Adrenal gland (tissue), 5 donors: ENCODE measurements around the gene HRAS.

Experiments used
- CTCF ChIP-seq, 6 experiments: fragments of 450-650 bp in 4 of 6; fragments of 200-600 bp in 2 of 6; sonication (generic) in 1 of 6; IDR thresholded peaks; 1 replicate in 5 of 6; 2 replicates in 1 of 6; pipeline versions ENCODE4 v1.5.1 to v1.8.0; 2016 to 2021; ENCODE audit warnings: antibody characterized with exemption in 6 of 6, mild to moderate bottlenecking in 2 of 6, moderate library complexity in 1 of 6
- POLR2A ChIP-seq, 2 donors: fragments of 450-650 bp; IDR thresholded peaks; one replicate each; pipeline ENCODE4 v1.6.1; 2017; ENCODE audit warnings: antibody characterized with exemption in 2 of 2, mild to moderate bottlenecking in 2 of 2, moderate library complexity in 1 of 2
- donor health status: DM: no; HTN: no; CAD: no.

- TF ChIP-seq CTCF (IDR thresholded peaks at IDR 0.05) (no peak), POLR2A (IDR thresholded peaks at IDR 0.05) (no peak)
Observed at GRCh38 chr11:574632-575312, 39.4 kb upstream of the HRAS start.
